HT-29 (cell line): ENCODE measurements around the gene LDLRAD1. TPM values are rescaled to one million over a fixed set of nuclear protein-coding genes. Genes with fewer than 3 reads are reported as not detected.

ENCODE experiments used
- total RNA-seq: library from RNA; depleted of rRNA; stranded (reverse); fragments of >200 nt; shearing (Covaris generic); gene quantifications from 2 replicates; pipeline ENCODE4 v1.2.3, GENCODE V29; 2014; rRNA removed

The LDLRAD1 gene
- total RNA-seq, 1 experiment from 2014 or later: not detected

Other genes starting within 250 kb of the LDLRAD1 start
- 28.8 and 29.5 TPM in 2 replicates for gene NDC1, start 179.9 kb downstream of the LDLRAD1 start, total RNA-seq
- 8.5 and 11.2 TPM in 2 replicates for gene YIPF1, start 128.4 kb downstream of the LDLRAD1 start, total RNA-seq
- not detected in 2 replicates for gene DIO1, start 124.0 kb downstream of the LDLRAD1 start, total RNA-seq
- gene IFT25, start 72.5 kb downstream of the LDLRAD1 start, total RNA-seq: 29.1 and 31.7 TPM in 2 replicates
- gene LRRC42, start 71.8 kb downstream of the LDLRAD1 start, total RNA-seq: 32.6 and 40.0 TPM in 2 replicates
- 193 and 255 TPM in 2 replicates for gene TMEM59, start 35.0 kb upstream of the LDLRAD1 start, total RNA-seq
- 1.2 and 2.0 TPM in 2 replicates for gene TCEANC2, start 35.4 kb upstream of the LDLRAD1 start, total RNA-seq
- not detected in 2 replicates for gene CDCP2, start 134.8 kb upstream of the LDLRAD1 start, total RNA-seq
- gene CYB5RL, start 181.8 kb upstream of the LDLRAD1 start, total RNA-seq: 5.3 and 6.1 TPM in 2 replicates
- gene MRPL37, start 182.0 kb upstream of the LDLRAD1 start, total RNA-seq: 166 and 170 TPM in 2 replicates